ENCODE results near the gene ARID2.

ARID2 gene

DNA sequence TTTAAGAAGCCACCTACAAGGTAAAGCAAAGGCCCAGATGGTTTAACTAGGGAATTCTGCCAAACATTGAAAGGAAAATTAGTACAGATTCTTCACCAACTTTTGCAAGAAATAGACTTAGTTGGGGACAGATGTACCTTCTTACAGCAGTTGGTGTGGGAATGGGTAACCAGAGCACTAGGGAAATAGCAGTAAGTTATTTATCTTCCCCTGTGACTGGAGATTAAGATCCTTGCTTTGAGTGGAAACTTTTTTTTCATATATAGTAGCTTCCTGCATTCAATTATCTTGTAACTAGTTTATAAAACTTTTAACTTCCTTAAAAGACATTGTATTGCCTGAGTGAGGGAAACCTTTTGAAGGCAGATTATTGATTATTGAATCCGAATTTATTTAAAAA is 44.2 kb downstream of the ARID2 start:
- DNase-seq: no peak

DNA sequence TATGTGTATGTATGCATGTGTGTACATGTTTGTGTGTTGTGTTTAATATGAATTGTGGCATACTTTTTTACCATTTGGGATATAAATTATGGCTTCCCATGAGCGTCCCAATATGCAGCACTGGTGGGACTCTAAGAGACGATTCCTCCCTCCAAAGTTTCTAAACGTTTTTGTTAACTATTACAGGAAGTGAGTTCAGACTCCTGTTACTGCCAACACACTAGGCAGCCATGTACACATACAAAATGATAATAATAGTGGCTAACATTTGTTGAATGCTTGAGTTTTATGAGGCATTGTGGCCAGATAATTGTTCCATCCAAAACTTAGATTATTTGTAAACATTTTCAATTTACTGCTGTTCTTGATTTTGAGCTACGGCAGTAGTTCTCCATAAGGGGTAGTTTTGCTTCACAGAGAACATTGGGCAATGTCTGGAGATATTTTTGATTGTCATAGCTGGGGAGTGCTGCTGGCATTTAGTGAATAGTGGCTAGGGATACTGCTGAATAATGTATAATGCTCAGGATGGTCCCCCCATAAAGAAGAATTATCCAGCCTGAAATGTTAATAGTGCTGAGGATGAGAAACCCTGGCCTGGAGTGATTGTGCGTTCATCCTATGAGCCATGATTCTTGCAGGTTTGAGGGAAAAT is 45.1 kb downstream of the ARID2 start:
- no peak for DNase-seq

DNA sequence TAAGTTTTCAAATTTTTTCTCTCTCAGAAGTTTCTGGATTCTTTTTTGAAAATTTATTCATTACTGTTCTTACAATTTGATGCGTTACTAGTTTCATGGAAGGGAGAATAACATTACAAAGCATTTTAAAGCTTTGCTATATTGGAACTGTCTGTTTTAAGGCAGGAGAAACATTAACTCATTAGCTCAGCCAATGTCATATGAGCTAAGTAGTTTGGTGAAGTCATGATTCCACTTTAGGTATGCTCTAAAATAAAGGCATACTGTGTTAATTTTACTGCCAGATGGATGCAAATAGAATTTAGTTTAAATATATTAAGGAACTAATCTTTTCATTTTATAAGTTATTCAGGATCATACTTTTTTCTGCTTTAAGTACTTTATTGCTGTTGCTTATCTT is 46.0 kb downstream of the ARID2 start:
- no peak for DNase-seq

DNA sequence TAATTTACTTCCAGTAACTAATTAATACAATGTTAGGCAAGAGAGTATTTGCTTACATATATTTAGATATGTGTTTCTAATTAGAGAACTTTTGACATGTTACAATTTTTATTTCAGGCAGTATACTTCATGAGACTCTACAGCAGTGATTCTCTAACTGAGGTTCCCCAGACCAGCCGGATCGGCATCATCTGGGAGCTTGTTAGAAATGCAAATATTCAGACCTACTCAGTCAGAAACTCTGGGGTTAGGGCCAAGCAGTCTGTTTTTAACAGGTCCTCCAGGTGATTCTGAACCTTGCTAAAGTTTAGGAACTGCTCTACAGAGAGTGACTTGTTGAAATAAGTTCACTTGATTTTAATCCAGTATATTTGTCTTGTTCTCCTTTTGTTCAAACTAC is 46.5 kb downstream of the ARID2 start:
- no peak for DNase-seq

DNA sequence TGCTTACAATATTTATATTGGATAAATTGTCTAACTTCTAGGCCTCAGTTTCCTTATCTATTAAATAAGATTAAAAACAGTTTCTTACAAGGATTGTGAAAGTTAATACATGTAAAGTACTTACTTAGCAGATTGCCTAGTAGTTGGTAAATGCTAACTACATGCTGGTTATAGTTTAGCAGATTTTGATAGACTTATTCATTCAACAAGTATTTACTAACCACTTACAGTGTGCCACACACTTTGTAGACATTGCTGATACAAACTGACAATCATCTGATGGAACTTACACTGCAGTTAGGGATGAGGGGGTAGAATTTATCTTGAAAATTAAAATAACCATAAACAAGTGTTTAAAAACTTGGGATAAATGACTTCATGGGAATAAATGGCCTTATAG is 50.4 kb downstream of the ARID2 start:
- DNase-seq: no peak

DNA sequence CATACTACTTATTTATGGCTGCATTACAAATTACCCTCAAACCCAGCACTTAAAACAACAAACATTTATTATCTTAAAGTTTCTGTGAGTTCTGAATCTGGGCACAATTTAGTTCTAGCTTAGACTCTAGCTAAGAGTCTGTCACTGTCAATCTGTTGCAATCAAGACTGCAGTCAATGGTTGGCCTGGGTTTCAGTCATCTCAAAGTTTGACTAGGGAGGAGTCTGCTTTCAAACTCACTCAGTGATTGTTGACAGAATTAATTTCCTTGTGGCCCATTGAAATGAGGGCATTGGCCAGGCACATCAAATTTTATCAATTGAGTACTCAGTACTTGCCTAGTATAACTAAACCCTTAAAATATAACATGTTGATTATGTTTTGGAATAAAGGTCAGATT is 51.6 kb downstream of the ARID2 start:
- DNase-seq: no peak

DNA sequence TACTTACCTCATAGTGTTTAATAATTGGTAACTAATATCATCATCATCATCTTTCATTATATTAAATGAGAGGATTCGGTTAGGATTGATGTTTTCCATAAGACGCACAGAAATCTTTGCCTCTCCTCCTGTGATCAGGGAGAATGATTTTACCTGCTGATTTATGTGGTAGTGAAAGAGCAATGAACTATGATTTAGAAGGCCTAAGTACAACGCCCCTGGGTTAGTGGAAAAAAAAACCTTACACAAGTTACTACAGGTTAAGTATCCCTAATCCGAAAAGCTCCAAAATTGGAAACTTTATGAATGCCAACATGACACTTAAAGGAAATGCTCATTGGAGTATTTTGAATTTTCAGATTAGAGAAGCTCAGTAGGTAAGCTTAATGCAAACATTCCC is 55.8 kb downstream of the ARID2 start:
- no peak for DNase-seq

DNA sequence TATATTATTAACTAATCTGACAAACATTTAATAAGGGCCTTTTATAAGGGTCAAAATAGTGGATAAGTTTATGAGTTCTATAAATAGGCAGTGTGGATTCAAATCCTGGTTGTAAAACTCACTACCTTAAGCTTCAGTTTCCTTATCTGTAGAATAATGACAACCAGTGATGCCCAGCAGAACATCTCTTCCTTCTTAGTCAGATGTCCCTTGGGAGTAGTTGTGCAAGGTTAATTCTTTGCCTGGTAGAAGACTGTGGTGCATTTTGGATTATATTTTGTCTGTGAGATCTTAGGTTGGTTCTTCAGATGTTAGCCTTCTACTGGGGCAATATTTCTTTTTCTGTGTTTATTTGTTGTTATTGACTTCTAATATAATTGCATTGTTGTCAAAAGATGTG is 59.5 kb downstream of the ARID2 start:
- DNase-seq: no peak

DNA sequence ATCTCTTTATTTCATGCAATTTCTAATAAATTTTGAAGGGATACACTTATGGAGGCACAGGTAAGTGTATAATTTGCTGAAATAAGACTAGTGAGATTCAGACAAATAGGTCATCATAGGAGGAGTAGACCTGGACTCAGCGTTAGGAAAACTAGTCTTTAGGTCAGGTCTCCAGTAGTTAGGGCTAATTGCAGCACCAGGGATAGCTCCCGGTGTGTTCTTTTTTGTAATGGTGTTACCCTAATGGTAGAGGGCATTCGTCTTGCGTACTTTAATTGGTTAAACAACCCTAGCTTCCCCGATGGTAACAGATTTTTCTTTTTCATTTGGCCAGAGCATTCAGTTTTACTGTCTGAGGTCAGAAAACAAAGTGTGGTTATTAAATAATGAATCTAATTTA is 64.9 kb downstream of the ARID2 start:
- no peak for DNase-seq

DNA sequence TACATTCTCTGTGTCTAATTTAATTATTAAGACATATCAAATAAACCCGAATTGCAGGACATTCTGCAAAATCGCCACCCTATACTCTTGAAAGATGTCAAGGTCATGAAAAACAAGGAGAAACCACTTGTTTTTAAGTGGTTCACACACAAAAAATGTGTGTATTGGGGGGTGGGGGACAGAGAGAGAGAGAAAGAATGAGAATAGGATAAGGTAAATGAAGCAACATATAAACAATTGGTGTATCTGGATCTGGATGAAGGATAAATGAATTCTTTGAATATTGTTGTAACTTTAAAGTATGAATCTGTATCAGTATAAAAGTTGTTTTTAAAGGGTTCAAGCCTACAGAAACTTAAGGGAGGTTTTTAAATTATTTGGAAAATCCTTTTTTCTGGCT is 72.1 kb downstream of the ARID2 start:
- DNase-seq: no peak

DNA sequence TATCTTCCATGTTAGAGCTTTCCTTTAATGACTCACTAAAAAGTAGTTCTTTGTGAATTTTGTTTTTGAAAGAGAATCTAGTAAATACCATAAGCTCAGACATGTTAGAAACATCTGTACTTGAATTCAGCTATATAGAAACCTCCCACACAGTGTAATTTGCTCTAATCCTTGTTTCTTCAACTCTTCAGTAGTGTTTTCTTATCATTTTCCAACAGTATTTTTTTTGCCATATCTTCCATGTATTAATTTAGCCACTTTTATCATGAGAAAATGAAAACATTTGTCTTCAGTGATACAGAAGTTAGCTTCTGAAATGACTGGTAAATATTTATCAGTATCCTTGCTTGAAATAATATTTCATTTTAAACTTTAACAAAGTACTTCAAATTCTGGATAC is 73.6 kb downstream of the ARID2 start:
- DNase-seq: no peak

DNA sequence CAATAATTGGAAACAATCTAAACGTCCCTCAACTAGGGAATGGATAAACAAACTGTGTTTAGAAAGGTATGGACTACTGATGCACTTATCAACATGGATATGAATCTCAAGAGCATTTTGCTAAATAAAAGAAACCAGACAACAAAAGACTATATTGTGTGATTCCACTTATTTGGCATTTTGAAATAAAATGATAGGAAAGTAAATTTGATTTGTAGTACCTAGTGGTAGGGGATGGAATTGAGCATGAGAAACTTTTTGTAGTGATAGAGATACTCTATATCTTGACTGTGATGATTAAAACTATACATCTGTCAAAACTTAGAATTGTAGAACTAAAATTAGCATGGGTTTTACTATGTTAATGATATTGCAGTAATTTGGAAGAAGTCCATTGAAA is 87.1 kb downstream of the ARID2 start:
- DNase-seq: no peak

DNA sequence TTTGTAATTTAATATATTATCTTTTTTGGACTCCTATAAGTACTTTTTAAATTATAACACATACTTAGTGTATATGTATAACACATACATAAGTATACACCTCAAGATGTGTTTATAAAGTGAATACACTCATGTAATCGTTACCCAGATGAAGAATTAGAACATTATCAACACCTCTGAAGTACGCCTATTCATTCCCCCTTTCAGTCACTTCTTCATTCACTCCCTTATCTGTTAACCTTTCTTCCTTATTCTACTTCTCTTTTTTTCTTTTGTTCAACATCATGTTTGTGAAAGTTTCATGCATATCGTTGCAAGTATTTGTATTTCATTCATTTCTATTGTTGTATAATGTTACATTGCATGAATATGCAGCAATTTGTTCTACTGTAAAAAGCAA is 98.5 kb downstream of the ARID2 start:
- DNase-seq: no peak

DNA sequence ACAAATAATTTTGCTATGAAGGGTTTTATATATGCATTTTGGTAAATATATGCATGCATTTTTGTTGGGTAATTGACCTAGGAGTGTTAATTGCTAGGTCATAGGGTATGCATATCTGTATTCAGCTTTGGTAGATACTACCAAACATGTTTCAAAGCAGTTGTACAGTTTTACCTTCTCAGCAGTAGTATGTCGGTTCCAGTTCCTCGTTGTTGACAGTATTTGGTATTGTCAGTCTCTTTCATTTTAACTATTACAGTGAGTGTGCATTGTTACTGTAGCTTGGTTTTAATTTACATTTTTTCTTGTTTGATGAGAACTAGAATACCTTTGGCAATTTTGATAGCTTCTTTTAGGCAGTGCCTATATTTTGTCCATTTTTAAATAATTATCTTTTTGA is 98.9 kb downstream of the ARID2 start:
- no peak for DNase-seq

DNA sequence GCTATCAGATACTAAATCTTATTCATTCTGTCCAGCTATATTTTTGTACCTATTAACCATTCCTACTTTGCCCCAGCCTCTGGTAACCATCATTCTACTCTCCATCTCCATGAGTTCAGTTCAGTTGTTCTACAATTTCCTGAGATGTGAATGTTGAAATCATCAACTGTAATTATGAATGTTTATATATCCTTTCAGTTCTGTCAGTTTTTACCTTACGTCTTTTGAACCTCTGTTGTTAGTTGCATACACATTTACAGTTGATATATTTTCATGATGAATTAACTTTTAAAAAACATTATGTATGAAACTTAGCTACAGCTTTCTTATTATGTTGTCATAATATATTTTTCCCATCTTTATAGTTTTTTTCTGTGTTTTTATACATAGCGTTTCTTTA is 102.1 kb downstream of the ARID2 start:
- DNase-seq: no peak

DNA sequence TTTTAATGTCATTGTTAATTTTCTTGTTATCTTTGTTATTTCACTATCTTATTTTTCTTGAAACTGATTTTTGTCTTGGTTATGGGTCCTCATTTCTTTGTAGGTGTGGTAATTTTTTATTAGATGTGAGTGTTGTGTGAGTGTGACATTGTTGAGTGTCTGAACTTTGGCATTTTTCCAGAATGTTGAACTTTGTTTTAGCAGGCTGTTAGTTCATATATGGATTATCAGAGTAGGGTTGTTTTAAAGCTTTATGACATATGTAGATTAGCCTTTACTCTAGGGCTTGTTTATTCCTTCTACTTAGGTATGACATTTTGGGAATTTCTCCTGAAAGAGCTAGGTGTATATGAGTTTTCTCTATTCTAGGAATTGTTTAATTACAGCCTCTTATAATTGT is 103.9 kb downstream of the ARID2 start:
- DNase-seq: no peak

DNA sequence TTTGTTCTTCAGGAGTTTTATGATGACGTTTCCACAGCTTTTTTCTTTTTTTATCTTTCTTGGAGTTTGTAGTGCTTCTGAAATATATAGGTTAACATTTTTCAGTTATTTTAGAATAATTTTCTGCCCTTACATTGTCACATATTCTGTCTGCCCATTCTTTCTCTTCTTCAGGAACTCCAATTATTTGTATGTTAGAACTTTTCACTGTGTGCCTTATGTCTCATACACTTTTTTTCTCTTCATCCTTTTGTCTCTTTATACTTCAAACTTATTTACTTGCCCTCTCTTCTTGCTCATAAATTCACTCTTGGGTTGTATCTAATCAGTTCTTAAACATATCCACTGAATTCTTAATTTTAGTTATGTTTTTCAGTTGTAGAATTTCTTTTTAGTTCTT is 105.3 kb downstream of the ARID2 start:
- no peak for DNase-seq

DNA sequence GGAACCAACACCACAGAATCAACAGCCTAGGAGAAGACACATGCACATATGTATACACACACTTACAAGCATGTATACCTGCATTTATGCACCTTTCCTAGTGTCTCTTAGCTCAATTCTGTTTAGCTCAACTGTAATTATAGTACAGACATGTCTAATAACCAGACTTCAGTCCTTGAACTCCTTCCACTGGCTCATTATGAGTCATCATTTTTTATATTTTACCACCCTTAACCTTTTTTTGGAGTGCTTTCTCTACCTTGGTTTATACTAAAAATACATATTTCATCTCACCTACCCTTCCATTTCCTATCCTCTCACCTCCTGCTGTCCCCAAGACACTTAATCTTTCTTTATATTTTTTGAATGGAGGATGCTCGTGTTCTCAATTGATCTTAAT is 110.4 kb downstream of the ARID2 start:
- DNase-seq: no peak

DNA sequence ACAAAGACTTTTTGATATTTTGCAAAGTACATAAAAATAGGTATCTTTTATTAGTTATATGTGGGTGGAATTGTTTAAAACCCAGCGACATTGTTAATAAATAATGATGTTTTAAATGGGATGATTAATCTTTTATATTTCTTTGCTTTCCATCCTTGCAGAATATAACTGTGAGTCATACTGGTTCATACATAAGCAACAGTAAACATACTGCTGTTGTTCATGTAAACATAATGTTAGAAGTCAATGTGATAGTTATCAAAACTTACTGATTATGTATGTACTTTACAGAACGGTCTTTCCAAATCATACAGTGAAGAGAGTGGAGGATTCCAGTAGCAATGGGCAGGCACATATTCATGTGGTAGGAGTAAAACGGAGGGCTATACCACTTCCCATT is 119.8 kb downstream of the ARID2 start:
- no peak for DNase-seq

DNA sequence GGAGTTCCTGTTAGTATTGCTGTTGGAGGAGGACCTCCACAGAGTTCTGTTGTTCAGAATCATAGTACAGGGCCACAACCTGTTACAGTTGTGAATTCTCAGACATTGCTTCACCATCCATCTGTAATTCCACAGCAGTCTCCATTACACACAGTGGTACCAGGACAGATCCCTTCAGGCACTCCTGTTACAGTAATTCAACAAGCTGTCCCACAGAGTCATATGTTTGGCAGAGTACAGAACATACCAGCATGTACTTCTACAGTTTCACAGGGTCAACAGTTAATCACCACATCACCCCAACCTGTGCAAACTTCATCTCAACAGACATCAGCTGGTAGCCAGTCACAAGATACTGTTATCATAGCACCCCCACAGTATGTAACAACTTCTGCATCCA is 120.8 kb downstream of the ARID2 start:
- no peak for DNase-seq

DNA sequence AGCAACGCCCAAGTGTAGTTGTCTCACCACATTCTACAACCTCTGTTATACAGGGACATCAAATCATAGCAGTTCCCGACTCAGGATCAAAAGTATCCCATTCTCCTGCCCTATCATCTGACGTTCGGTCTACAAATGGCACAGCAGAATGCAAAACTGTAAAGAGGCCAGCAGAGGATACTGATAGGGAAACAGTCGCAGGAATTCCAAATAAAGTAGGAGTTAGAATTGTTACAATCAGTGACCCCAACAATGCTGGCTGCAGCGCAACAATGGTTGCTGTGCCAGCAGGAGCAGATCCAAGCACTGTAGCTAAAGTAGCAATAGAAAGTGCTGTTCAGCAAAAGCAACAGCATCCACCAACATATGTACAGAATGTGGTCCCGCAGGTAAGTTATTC is 123.0 kb downstream of the ARID2 start:
- DNase-seq: no peak

DNA sequence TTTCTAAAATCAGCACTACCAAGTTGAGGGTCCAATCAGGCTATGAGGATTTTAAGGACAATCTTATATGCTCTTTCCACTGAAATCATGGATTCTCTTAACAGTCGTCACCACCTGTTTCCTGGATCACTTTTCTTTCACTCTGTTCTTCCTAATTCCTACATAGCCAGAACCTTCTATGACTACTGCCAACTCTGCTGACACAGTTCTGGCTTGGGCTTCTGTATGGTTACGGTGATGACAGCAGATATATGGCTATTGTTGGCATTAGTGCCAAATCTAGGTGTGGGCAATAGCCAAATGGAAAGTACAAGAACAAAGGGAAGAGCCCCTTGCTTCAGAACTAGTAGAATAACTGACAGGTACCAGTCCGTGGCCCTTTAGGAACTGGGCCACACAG is 124.0 kb downstream of the ARID2 start:
- no peak for DNase-seq

DNA sequence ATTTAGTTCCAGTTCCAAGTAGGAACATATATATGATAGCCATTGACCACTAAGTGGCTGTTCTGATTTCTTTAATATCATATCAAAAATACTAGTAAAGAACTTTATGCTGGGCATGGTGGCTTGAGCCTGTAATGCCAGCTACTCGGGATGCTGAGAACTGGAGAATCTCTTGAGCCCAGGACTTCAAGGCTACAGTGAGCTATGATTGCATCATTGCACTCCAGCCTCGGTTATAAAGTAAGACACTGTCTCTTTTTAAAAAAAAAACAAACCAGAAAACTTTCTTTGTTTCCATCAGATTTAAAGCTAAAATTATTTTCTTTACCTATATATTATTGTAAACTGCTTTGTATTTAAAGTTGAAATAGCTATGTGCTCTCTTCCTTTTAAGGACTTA is 133.8 kb downstream of the ARID2 start:
- no peak for DNase-seq

DNA sequence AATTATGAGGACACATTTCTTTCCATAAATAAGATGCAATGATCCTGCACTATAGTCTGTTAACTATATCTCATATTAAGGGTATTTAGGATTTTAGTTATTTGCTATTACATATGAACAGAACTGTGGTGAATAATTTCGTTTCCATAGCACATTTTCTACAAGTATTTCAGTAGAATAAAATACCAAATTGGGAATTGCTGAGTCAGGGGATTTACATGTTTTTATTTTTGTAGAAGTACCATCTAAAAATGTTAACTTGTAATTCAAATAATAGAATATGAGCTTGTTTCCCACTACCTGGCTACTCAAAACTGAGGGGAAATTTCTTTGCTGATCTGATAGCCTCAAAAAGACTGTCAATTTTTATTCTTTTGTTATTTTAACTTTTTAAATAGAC is 136.8 kb downstream of the ARID2 start:
- DNase-seq: no peak

DNA sequence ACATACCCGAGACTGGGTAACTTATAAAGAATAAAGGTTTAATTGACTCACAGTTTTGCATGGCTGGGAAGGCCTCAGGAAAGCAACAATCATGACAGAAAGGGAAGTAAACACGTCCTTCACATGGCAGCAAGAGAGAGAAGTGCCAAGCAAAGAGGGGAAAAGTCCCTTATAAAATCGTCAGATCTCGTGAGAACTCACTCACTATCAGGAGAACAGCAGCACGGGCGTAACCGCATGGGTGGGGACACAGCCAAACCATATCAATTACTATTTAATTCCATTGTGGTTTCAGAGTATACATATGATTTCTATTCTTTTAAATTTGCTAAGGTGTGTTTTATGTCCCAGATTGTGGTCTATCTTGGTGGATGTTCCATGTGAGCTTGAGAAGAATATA is 142.9 kb downstream of the ARID2 start:
- no peak for DNase-seq

DNA sequence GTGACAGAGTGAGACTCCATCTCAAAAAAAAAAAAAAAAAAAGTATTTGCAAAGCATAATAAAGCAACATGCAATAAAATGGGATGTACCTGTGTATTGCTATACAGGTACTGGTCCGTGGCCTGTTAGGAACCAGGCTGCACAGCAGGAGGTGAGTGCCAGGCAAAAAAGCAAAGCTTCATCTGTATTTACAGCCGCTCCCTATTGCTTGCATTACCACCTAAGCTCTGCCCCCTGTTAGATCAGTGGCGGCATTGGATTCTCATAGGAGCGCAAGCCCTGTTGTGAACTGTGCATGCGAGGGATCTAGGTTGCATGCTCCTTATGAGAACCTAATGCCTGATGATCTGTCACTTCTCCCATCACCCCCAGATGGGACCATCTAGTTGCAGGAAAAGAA is 147.6 kb downstream of the ARID2 start:
- DNase-seq: no peak

Measured in CD4-positive, alpha-beta T cell treated with Interleukin-1 beta for 1 hour (primary cell).